ENCODE results near the gene ARMS2.

The ARMS2 gene

DNA sequence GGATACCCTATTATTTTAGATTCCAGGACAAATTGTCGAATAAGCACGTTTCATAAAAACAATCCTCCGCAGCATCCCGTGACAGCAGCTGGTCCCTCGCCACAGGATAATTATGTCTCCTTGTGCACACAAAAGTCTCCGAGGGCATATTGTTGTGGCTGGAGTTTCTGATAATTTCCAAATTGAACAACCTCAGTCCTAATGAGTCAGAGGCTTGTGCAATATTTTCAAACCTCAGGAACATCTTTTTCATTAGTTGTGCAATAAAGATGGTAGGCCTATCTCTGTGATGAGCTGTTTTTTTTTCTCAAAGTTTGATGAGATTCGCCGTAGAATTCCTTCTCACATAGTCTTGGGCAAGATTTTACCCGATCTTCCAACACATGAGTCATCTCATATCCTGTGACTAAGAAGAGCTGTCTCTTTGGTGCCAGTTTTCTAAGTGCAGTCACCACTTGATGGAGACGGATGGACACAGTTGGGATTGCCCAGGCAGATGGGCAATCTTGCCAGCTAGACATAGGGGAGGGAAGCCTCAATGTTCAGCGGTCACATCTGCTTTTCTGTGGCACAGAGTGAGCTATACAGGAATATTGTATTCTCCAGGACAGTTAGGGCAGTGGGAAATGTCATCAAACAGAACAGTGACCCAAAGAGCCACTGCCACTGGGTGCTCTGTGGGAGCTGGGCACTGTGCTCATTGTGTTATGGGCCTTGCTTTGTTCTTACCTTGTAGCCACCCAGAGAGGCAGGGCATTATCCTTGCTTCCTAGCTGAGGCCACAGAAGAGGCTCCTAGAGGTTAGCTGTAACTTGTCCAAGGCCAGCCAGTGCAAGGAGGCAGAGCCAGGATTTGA, 14.7 kb downstream of the ARMS2 start:
- peak; percentile 94 for DNase-seq (ENCODE audit: low read depth)
- no peak for TF ChIP-seq CTCF (IDR thresholded peaks at IDR 0.05; ENCODE audit: low read length, missing control alignments)
- no peak overlapping the region for H3K4me3 ChIP-seq (replicated peaks; ENCODE audit: low read depth, low read length)

DNA sequence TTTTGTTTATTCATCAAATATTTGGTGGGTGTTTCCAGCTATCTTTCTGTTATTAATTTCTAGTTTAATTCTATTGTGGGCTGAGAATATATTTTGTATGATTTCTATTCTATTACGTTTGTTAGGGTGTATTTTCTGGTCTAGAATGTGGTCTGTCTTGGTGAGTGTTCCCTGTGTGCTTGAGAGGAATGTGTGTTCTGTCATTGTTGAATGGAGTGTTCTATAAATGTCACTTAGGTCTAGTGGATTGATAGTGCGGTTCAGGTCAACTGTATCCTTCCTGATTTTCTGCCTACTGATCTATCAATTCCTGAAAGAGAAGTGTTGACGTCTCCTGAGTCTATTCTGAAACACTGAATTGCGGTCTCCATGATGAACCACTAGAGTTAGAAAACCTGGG, 15.4 kb downstream of the ARMS2 start:
- TF ChIP-seq CTCF (IDR thresholded peaks at IDR 0.05; ENCODE audit: low read length, missing control alignments) = no peak
- H3K4me3 ChIP-seq (replicated peaks; ENCODE audit: low read depth, low read length) = no peak overlapping the region
- DNase-seq (ENCODE audit: low read depth) = no peak

GRCh38 chr10:122471531-122472177, 17.2 kb downstream of the ARMS2 start:
- TF ChIP-seq CTCF (IDR thresholded peaks at IDR 0.05; ENCODE audit: low read length, missing control alignments) = no peak
- no peak overlapping the region for H3K4me3 ChIP-seq (replicated peaks; ENCODE audit: low read depth, low read length)
- DNase-seq (ENCODE audit: low read depth) = no peak

GRCh38 chr10:122473116-122473515, 18.7 kb downstream of the ARMS2 start:
- no peak overlapping the region for H3K4me3 ChIP-seq (replicated peaks; ENCODE audit: low read depth, low read length)
- DNase-seq (ENCODE audit: low read depth) = no peak
- no peak for TF ChIP-seq CTCF (IDR thresholded peaks at IDR 0.05; ENCODE audit: low read length, missing control alignments)

DNA sequence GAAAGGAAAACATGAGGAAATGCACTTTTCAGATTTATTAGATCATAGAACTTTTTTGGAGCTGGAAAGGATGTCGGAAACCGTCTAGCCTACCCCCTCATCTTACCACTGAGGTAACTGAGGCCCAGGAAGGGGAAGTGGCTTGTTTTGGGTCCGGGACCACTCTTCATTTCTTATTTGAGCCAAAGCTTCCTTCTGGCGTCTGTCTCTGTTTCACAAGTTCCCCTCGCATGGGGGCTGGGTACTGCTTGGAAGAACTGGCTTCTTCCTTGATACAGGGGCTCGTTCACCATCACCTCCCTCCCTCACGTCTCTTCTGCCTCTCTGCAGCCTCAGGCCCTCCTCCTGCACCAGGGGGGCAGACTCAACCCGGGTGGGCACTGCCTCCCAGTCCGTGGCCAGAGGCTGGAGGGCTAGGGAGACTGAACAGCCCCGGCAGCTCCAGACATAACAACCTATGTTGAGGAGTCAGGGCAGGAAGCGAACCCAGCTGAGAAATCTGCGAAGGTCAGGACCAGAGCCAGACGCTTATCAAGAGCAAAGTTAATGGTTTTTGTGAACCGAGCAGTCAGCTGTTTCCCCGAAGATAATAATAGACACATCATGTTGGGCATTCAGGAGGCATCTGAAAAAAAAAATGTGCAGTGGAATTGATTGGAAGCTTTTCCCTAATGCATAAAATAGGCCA, 19.8 kb downstream of the ARMS2 start:
- TF ChIP-seq CTCF (IDR thresholded peaks at IDR 0.05; ENCODE audit: low read length, missing control alignments) = no peak
- peak; percentile 49 for DNase-seq (ENCODE audit: low read depth)
- peak overlapping the region; percentile 6 for H3K4me3 ChIP-seq (replicated peaks; ENCODE audit: low read depth, low read length)

DNA sequence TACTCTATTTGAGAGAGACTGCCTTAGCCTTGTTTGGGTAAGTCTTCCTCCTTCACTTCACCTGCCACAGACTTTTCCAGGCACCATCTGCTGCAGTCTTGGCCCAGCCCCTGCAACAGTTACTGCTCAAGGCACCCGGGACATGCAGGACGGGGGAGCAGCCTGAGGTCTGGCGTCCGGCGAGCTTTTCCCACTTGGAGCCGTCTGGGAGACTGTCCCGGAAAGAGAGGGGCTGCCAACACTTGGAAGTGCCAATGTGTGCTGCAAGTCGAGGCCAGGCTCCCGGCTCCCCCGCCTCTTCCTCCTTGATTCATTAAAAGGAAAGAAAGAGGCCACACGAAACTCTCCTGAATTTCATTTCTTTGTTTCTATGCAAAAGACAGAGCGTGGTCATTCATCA, 20.6 kb downstream of the ARMS2 start:
- H3K4me3 ChIP-seq (replicated peaks; ENCODE audit: low read depth, low read length) = no peak overlapping the region

More for the DNA sequence above, 20.6 kb downstream of the ARMS2 start:
- no peak for TF ChIP-seq CTCF (IDR thresholded peaks at IDR 0.05; ENCODE audit: low read length, missing control alignments)
- no peak for DNase-seq (ENCODE audit: low read depth)
